Bronchial epithelial cell (primary cell): ENCODE data around the gene NDUFA8. TPM values are rescaled to one million over a fixed set of nuclear protein-coding genes. Genes with fewer than 3 reads are reported as not detected.

Source experiments
- DNase-seq: peaks from one replicate; pipeline ENCODE4 v3.0.0-alpha.2; 2010; ENCODE audit warnings: low read depth
- FAIRE-seq: peaks from 2 replicates; lab custom pipeline; 2011; peaks lifted over from hg19 to GRCh38; lab: Jason Lieb, UNC
- H3K27me3 ChIP-seq: 2 replicates; pipeline ENCODE4 v1.5.1; 2011; ENCODE audit warnings: low read length; ENCODE audit not compliant: control insufficient read depth, insufficient read depth
- H3K36me3 ChIP-seq: 2 replicates; pipeline ENCODE4 v1.5.1; 2011; ENCODE audit warnings: low read length; ENCODE audit not compliant: control insufficient read depth, insufficient read depth
- H3K4me3 ChIP-seq: 2 replicates; pipeline ENCODE4 v1.5.1; 2011; ENCODE audit warnings: mild to moderate bottlenecking, low read depth, low read length, control low read depth
- CTCF ChIP-seq: IDR thresholded peaks from 2 replicates; pipeline ENCODE4 v1.5.1; 2011; ENCODE audit warnings: mild to moderate bottlenecking, moderate library complexity, low read length, control low read depth, inconsistent platforms; ENCODE audit not compliant: insufficient read depth, severe bottlenecking
- total RNA-seq: library from RNA; depleted of rRNA; stranded (reverse); fragments of >200 nt; gene quantifications from 2 replicates; pipeline ENCODE4 v1.2.1, GENCODE V29; 2014

Gene NDUFA8
- total RNA-seq, 1 donor from 2014 or later = 34.2 TPM

DNA sequence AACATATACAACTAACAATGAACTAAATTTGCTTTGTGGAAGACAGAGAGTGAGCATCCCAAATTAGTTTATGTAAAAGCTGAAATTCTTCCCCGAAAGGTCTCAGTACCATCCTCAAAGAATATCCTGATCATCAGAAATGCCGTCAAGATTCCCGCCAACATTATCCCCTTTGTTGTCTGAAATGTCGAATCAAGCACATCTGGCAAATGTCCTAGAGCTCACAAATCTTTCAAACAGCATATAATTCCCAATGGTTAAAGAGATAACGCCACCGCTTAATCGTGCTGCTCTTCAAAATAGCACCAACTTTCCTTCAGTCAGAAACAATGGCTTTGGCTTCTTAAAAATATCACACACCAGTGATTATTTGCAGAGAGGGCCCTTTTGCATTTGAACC lies 23.9 kb upstream of the NDUFA8 start:
- Histone ChIP-seq H3K36me3 (no peaks in the 10 kb centered on the region), H3K27me3 (peaks cover 7% of the 10 kb centered on the region), H3K4me3 (no peak overlapping the region)
- TF ChIP-seq CTCF = no peak
- DNase-seq (no peak), FAIRE-seq (no peak)

- TF ChIP-seq CTCF = no peak
- Histone ChIP-seq H3K4me3 (no peak overlapping the region), H3K27me3 (peaks cover 7% of the 10 kb centered on the region), H3K36me3 (no peaks in the 10 kb centered on the region)
- DNase-seq (peak; percentile 77), FAIRE-seq (no peak)
These were observed 21.1 kb upstream of the NDUFA8 start for GRCh38 chr9:122180633-122181032.

- H3K27me3 ChIP-seq = peaks cover 7% of the 10 kb centered on the region
- no peak overlapping the region for H3K4me3 ChIP-seq
- FAIRE-seq = no peak
- no peak for TF ChIP-seq CTCF
- H3K36me3 ChIP-seq = no peaks in the 10 kb centered on the region
- DNase-seq = peak; percentile 9
These were observed 20.1 kb upstream of the NDUFA8 start for GRCh38 chr9:122179690-122180074.

DNA sequence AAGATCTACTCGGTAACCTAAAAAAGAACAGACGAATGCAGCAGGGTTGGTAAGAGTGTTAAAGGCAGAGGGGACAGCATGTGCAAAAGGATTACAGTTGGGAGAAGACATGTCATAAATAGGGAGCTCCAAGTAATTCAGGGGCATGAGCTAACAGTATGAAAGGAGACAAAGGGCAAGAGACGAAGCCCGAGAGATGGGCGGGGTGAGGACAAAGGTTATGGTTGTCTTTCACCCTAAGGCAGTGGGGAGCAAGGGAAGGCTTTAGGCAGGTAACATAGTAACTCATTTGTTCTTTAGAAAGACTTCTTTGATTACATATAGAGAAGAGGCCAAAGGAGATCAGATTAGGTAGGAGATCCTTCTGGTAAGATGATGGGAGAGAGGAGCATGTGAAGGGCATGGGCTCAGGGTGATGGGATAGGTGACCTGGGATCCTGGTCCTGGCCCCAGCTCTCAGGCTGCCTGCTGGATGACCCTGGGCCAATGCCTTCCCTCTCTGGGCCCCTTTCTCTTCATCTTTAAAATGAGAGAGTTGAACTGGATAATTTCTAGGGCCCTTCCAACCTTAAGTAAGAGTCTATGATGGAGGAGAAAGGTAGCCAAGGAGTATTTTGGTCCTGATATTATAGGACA lies 19.6 kb upstream of the NDUFA8 start:
- no peak for TF ChIP-seq CTCF
- Histone ChIP-seq H3K36me3 (no peaks in the 10 kb centered on the region), H3K27me3 (peaks cover 7% of the 10 kb centered on the region), H3K4me3 (no peak overlapping the region)
- no peak for DNase-seq
- FAIRE-seq = no peak

GRCh38 chr9:122176916-122177315 lies 17.3 kb upstream of the NDUFA8 start:
- TF ChIP-seq CTCF = no peak
- Histone ChIP-seq H3K36me3 (no peaks in the 10 kb centered on the region), H3K27me3 (peaks cover 4% of the 10 kb centered on the region), H3K4me3 (no peak overlapping the region)
- DNase-seq (no peak), FAIRE-seq (no peak)

DNA sequence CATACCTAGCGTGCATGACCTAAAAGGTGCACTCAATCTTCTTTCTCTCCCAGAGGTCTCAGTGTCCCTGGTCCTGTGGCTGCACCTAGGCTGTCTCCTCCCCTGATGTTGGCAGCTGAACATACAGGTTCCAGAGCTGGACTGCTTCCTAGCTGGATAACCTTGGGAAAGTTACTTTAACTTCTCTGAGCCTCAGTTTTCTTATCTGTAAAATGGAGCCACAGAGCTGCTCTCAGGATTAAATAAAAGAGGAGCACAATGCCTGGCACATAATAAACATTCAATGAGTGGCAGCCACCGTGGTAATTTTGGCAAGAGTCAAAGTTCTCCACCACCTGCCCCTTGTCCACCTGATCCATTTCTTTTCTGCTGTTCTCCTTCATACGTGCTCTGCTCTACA lies 14.1 kb upstream of the NDUFA8 start:
- FAIRE-seq (no peak), DNase-seq (no peak)
- Histone ChIP-seq H3K4me3 (no peak overlapping the region), H3K27me3 (peaks cover 4% of the 10 kb centered on the region), H3K36me3 (no peaks in the 10 kb centered on the region)
- TF ChIP-seq CTCF = no peak
